ENCODE data around the gene MTFR2. TPM values are rescaled to one million over a fixed set of nuclear protein-coding genes. Genes with fewer than 3 reads are reported as not detected.

Gene MTFR2
- polyA plus RNA-seq, 1 of the 3 experiments (the other 2 are of a cell fraction) = 7.4 TPM

DNA sequence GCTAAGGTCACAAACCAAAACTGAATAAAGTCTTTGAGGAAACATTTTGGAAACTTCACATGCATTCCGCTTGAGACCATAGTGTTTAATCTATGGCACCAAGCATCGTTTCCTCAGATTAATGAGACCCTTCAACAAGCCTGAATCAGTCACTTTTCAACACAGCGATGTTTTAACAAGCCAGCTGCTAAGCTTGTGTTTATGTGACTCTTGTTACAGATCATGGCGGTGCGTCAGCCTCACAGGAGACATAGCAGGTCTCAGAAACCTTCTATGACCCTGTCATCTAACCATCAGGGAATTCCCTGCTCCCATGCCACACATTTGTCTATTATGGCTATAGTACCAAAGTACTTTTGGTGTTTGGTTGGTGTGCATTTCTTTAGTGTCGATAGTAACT is 57.2 kb downstream of the MTFR2 start:
- H3K9me2 ChIP-seq = no peaks in the 10 kb centered on the region
- CTCF ChIA-PET = interaction anchor here (1.4 to 1.7 kb wide), 2 partner anchors 9 to 19 kb away, joined by 3 to 6 read pairs; no protein-coding TSS in a partner anchor
- H3F3A ChIP-seq (replicated peaks; ENCODE audit: insufficient read depth) = no peaks in the 10 kb centered on the region
- 86% methylated on average over 6 of the region's 6 CpGs for WGBS (ENCODE audit: low lambda C conversion rate)
- no peaks in the 10 kb centered on the region for H3K9me3 ChIP-seq
- peaks cover 0 to 2% of the 10 kb centered on the region in 2 experiments; a peak in 2 of 4 replicates for H3K4me1 ChIP-seq (ENCODE audit: control insufficient read depth in 1 of 2, insufficient read depth in 2 of 2, low read depth in 1 of 2, low read length in 1 of 2)
- DNase-seq = no peak
- H3K27ac ChIP-seq (ENCODE audit: low read depth in 2 of 2, low read length in 1 of 2) = no peak overlapping the region
- no peak overlapping the region for H3K4me2 ChIP-seq
- peaks cover 0 to 2% of the 10 kb centered on the region in 2 experiments for H3K36me3 ChIP-seq (replicated peaks in 1 of 2; ENCODE audit: control insufficient read depth in 1 of 2, insufficient read depth in 2 of 2, low read length in 1 of 2)
- no peaks in the 10 kb centered on the region for H3K79me2 ChIP-seq (ENCODE audit: insufficient read depth)
- POLR2A ChIA-PET = no interaction called here
- no peak overlapping the region for H3K4me3 ChIP-seq (ENCODE audit: low read depth in 2 of 2, low read length in 1 of 2)
- no peak overlapping the region for H2AFZ ChIP-seq (ENCODE audit: low read depth)
- H3K9ac ChIP-seq = no peak overlapping the region
- no peaks in the 10 kb centered on the region for H3K27me3 ChIP-seq (ENCODE audit: insufficient read depth)
- TF ChIP-seq, protein P1, sequence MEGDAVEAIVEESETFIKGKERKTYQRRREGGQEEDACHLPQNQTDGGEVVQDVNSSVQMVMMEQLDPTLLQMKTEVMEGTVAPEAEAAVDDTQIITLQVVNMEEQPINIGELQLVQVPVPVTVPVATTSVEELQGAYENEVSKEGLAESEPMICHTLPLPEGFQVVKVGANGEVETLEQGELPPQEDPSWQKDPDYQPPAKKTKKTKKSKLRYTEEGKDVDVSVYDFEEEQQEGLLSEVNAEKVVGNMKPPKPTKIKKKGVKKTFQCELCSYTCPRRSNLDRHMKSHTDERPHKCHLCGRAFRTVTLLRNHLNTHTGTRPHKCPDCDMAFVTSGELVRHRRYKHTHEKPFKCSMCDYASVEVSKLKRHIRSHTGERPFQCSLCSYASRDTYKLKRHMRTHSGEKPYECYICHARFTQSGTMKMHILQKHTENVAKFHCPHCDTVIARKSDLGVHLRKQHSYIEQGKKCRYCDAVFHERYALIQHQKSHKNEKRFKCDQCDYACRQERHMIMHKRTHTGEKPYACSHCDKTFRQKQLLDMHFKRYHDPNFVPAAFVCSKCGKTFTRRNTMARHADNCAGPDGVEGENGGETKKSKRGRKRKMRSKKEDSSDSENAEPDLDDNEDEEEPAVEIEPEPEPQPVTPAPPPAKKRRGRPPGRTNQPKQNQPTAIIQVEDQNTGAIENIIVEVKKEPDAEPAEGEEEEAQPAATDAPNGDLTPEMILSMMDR (IDR thresholded peaks at IDR 0.05) = no peak
- TF ChIP-seq MXI1 (IDR thresholded peaks at IDR 0.05; ENCODE audit: low read depth, low read length) (no peak), ELF1 (IDR thresholded peaks at IDR 0.05) (no peak), RAD21 (IDR thresholded peaks at IDR 0.05; ENCODE audit: low read length) (no peak), REST (IDR thresholded peaks at IDR 0.05; ENCODE audit: low read depth, low read length) (no peak), GATA2 (CRISPR knock-in tag; IDR thresholded peaks at IDR 0.05) (no peak), FOXM1 (IDR thresholded peaks at IDR 0.05; ENCODE audit: low read depth) (no peak), CHD2 (IDR thresholded peaks at IDR 0.05; ENCODE audit: low read length, partially characterized antibody) (no peak), JUND (IDR thresholded peaks at IDR 0.05) (no peak), RFX5 (IDR thresholded peaks at IDR 0.05; ENCODE audit: low read length) (no peak), SIN3A (IDR thresholded peaks at IDR 0.05; ENCODE audit: borderline replicate concordance, low read depth, low read length) (no peak), EZH2phosphoT487 (IDR thresholded peaks at IDR 0.05; ENCODE audit: borderline replicate concordance, low read depth) (no peak)
- TF ChIP-seq, protein P2, sequence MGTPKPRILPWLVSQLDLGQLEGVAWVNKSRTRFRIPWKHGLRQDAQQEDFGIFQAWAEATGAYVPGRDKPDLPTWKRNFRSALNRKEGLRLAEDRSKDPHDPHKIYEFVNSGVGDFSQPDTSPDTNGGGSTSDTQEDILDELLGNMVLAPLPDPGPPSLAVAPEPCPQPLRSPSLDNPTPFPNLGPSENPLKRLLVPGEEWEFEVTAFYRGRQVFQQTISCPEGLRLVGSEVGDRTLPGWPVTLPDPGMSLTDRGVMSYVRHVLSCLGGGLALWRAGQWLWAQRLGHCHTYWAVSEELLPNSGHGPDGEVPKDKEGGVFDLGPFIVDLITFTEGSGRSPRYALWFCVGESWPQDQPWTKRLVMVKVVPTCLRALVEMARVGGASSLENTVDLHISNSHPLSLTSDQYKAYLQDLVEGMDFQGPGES (IDR thresholded peaks at IDR 0.05; ENCODE audit: low read depth, low read length) = no peak
- TF ChIP-seq, protein P3, sequence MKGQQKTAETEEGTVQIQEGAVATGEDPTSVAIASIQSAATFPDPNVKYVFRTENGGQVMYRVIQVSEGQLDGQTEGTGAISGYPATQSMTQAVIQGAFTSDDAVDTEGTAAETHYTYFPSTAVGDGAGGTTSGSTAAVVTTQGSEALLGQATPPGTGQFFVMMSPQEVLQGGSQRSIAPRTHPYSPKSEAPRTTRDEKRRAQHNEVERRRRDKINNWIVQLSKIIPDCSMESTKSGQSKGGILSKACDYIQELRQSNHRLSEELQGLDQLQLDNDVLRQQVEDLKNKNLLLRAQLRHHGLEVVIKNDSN (IDR thresholded peaks at IDR 0.05; ENCODE audit: borderline replicate concordance, low read depth) = no peak
- TF ChIP-seq, protein P4, sequence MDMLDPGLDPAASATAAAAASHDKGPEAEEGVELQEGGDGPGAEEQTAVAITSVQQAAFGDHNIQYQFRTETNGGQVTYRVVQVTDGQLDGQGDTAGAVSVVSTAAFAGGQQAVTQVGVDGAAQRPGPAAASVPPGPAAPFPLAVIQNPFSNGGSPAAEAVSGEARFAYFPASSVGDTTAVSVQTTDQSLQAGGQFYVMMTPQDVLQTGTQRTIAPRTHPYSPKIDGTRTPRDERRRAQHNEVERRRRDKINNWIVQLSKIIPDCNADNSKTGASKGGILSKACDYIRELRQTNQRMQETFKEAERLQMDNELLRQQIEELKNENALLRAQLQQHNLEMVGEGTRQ (IDR thresholded peaks at IDR 0.05; ENCODE audit: borderline replicate concordance, low read depth, low read length) = no peak
- no peaks in the 10 kb centered on the region for H4K20me1 ChIP-seq (ENCODE audit: insufficient read depth)
